ENCODE results near the gene FTSJ3. TPM values are rescaled to one million over a fixed set of nuclear protein-coding genes. Genes with fewer than 3 reads are reported as not detected.
A peak's percentile ranks its signal among the peaks of the same experiment; 100 is the strongest.
"Not testable (repeated sequence)": the region's sequence is repeated elsewhere in the genome, so short reads cannot be mapped to it uniquely, and the experiment has no call there.

Gene FTSJ3
- total RNA-seq, 1 donor from 2014 or later: 34.6 TPM

GRCh38 chr17:63843910-63844677 lies 16.6 kb upstream of the FTSJ3 start:
- DNase-seq (ENCODE audit: low spot score in 2 of 2): no peak
- no peak for FAIRE-seq

- not testable (repeated sequence) for FAIRE-seq
Observed at GRCh38 chr17:63843387-63843888, 16.0 kb upstream of the FTSJ3 start.

GRCh38 chr17:63842540-63843386 lies 15.3 kb upstream of the FTSJ3 start, which contains the start of gene SMARCD2:
TSS of gene SMARCD2 (minus strand) at chr17:63842685. CDS start at chr17:63842674, 11 bp downstream.
- FAIRE-seq (no peak), DNase-seq (ENCODE audit: low spot score in 2 of 2) (peak; percentile 93 to 96)

More at GRCh38 chr17:63843387-63843888, 16.0 kb upstream of the FTSJ3 start:
- DNase-seq (ENCODE audit: low spot score in 2 of 2): not testable (repeated sequence)

- DNase-seq (ENCODE audit: low spot score in 2 of 2) (no peak), FAIRE-seq (no peak)
Observed at GRCh38 chr17:63842173-63842539, 14.7 kb upstream of the FTSJ3 start.

- no peak for DNase-seq (ENCODE audit: low spot score in 2 of 2)
- FAIRE-seq: no peak
Observed at GRCh38 chr17:63841350-63842172, 14.1 kb upstream of the FTSJ3 start.

GRCh38 chr17:63840591-63841349 lies 13.3 kb upstream of the FTSJ3 start:
- no peak for FAIRE-seq
- DNase-seq (ENCODE audit: low spot score in 2 of 2): no peak

GRCh38 chr17:63838631-63839171 lies 11.2 kb upstream of the FTSJ3 start:
- FAIRE-seq: no peak

GRCh38 chr17:63837962-63838600 lies 10.6 kb upstream of the FTSJ3 start:
- DNase-seq (ENCODE audit: low spot score in 2 of 2) (no peak), FAIRE-seq (no peak)

More at GRCh38 chr17:63838631-63839171, 11.2 kb upstream of the FTSJ3 start:
- peak; percentile 50 to 57 for DNase-seq (ENCODE audit: low spot score in 2 of 2)

- FAIRE-seq (no peak), DNase-seq (ENCODE audit: low spot score in 2 of 2) (no peak)
Observed at GRCh38 chr17:63837480-63837879, 10.0 kb upstream of the FTSJ3 start.

- FAIRE-seq (no peak), DNase-seq (ENCODE audit: low spot score in 2 of 2) (no peak)
Observed at GRCh38 chr17:63836811-63837210, 9.3 kb upstream of the FTSJ3 start.

- DNase-seq (ENCODE audit: low spot score in 2 of 2) (no peak), FAIRE-seq (no peak)
Observed at GRCh38 chr17:63835167-63835720, 7.8 kb upstream of the FTSJ3 start.

- no peak for FAIRE-seq
- DNase-seq (ENCODE audit: low spot score in 2 of 2): peak in 1 of 2 donors; percentile 66
Observed at GRCh38 chr17:63834431-63835166, 7.1 kb upstream of the FTSJ3 start.

GRCh38 chr17:63833741-63834373 lies 6.4 kb upstream of the FTSJ3 start:
- FAIRE-seq: no peak
- no peak for DNase-seq (ENCODE audit: low spot score in 2 of 2)

- DNase-seq (ENCODE audit: low spot score in 2 of 2) (no peak), FAIRE-seq (no peak)
Observed at GRCh38 chr17:63833026-63833740, 5.7 kb upstream of the FTSJ3 start.

GRCh38 chr17:63832455-63832854 lies 5.0 kb upstream of the FTSJ3 start:
- FAIRE-seq: no peak
- DNase-seq (ENCODE audit: low spot score in 2 of 2): no peak

GRCh38 chr17:63832014-63832413 lies 4.6 kb upstream of the FTSJ3 start:
- DNase-seq (ENCODE audit: low spot score in 2 of 2) (no peak), FAIRE-seq (no peak)

- DNase-seq (ENCODE audit: low spot score in 2 of 2) (no peak), FAIRE-seq (no peak)
Observed at GRCh38 chr17:63831505-63831904, 4.0 kb upstream of the FTSJ3 start.
